Activated CD4-positive, alpha-beta T cell treated with anti-CD3 and anti-CD28 coated beads, Interleukin-2, amount 10 ng/mL, durations not matched to agents 24 days and 14 days (primary cell): Measurements from ENCODE around the gene PPP1R14D. TPM values are rescaled to one million over a fixed set of nuclear protein-coding genes. Genes with fewer than 3 reads are reported as not detected.

ENCODE experiments used
- DNase-seq: peaks from one replicate; pipeline ENCODE4 v3.0.0; 2022
- H3K27ac Mint-ChIP-seq: one replicate; pipeline ENCODE4 v1.8.0; 2022; ENCODE audit warnings: mild to moderate bottlenecking, mixed read lengths
- H3K27me3 Mint-ChIP-seq: one replicate; pipeline ENCODE4 v1.8.0; 2022; ENCODE audit warnings: mixed read lengths
- H3K36me3 Mint-ChIP-seq: one replicate; pipeline ENCODE4 v1.8.0; 2022; ENCODE audit warnings: low read depth, mild to moderate bottlenecking, mixed read lengths
- H3K4me1 Mint-ChIP-seq: one replicate; pipeline ENCODE4 v1.8.0; 2021; ENCODE audit warnings: mixed read lengths
- H3K4me3 Mint-ChIP-seq: one replicate; pipeline ENCODE4 v1.8.0; 2022; ENCODE audit warnings: mild to moderate bottlenecking, moderate library complexity, mixed read lengths
- H3K9me3 Mint-ChIP-seq: one replicate; pipeline ENCODE4 v1.8.0; 2021; ENCODE audit warnings: mixed read lengths
- intact Hi-C: fragments of 100-400 bp; cut with micrococcal nuclease; formaldehyde crosslinking; loops from one replicate; pipeline ENCODE4 v1.15.1; 2023
- total RNA-seq: library from RNA; stranded (reverse); gene quantifications from 2 replicates; pipeline ENCODE4 v1.2.3, GENCODE V29; 2022

PPP1R14D gene
- total RNA-seq, 1 donor from 2014 or later: not detected

DNA sequence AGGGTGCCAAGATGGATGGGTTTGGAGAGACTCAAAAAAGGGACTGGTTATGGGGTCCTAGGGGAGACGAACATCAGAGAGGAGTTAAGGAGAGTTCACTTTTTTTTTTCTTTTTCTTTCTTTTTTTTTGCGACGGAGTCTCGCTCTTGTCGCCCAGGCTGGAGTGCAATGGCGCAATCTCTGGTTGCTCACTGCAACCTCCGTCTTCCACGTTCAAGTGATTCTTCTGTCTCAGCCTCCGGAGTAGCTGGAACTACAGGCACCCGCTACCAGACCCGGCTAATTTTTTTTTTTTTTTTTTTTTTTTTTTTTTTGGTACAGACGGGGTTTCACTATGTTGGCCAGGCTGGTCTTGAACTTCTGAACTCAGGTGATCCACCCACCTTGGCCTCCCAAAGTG is 16.5 kb upstream of the PPP1R14D start:
- Mint-ChIP-seq H3K9me3 (no peaks in the 10 kb centered on the region), H3K27me3 (peaks cover 19% of the 10 kb centered on the region), H3K36me3 (peaks cover 3% of the 10 kb centered on the region), H3K4me3 (peak overlapping the region; percentile 90), H3K4me1 (peaks cover 27% of the 10 kb centered on the region), H3K27ac (peak overlapping the region; percentile 18)
- DNase-seq: no peak
- intact Hi-C loops: no loop called here

- Mint-ChIP-seq H3K4me3 (peak overlapping the region; percentile 90), H3K36me3 (peaks cover 3% of the 10 kb centered on the region), H3K9me3 (no peaks in the 10 kb centered on the region), H3K27me3 (peaks cover 19% of the 10 kb centered on the region), H3K27ac (peak overlapping the region; percentile 18), H3K4me1 (peaks cover 27% of the 10 kb centered on the region)
- DNase-seq: no peak
- intact Hi-C loops: loop anchor here (1.0 kb wide), 1 partner anchor 48 kb away; no protein-coding TSS in a partner anchor
Observed at GRCh38 chr15:40844696-40845030, 16.2 kb upstream of the PPP1R14D start.

DNA sequence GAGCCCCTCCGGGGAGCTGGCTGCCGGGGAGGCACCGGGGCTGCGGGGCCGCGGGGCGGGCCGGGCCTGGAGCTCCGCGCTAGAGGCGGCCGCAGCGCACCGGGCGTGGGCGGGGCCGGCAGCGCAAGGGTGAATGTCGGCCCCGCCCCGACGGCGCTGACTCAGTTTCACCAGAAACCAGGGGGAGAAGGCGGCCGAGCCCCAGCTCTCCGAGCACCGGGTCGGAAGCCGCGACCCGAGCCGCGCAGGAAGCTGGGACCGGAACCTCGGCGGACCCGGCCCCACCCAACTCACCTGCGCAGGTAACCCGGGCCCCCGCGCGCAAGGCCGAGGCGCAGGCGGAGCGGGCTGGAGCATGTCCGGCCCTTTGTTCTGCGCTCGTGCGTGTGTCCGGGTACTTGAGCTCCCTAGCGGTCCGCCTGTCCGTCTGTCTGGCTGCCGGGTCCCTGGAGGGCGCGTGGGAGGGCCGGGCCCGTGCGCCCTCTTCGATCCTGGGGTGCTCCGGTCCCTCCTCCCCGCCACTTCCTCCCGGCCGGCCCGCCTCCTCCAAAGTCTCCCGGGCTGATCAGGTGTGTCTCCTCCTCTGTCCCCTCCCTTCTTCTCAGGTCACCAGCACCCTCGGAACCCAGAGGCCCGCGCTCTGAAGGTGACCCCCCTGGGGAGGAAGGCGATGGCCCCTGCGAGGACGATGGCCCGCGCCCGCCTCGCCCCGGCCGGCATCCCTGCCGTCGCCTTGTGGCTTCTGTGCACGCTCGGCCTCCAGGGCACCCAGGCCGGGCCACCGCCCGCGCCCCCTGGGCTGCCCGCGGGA is 15.6 kb upstream of the PPP1R14D start, which contains the start of gene SPINT1:
Gene SPINT1 (plus strand): TSS at position 164 of the 811 bp plus-strand sequence. CDS start 507 bp downstream, at position 671.
- DNase-seq: peak; percentile 81
- Mint-ChIP-seq H3K9me3 (no peaks in the 10 kb centered on the region), H3K27ac (peak within 1 kb of the TSS; percentile 56), H3K36me3 (peaks cover 3% of the 10 kb centered on the region), H3K27me3 (peaks cover 19% of the 10 kb centered on the region), H3K4me3 (peak within 1 kb of the TSS; percentile 90), H3K4me1 (peaks cover 27% of the 10 kb centered on the region)
- intact Hi-C loops: loop anchor here (1.0 kb wide), 1 partner anchor 48 kb away; no protein-coding TSS in a partner anchor

DNA sequence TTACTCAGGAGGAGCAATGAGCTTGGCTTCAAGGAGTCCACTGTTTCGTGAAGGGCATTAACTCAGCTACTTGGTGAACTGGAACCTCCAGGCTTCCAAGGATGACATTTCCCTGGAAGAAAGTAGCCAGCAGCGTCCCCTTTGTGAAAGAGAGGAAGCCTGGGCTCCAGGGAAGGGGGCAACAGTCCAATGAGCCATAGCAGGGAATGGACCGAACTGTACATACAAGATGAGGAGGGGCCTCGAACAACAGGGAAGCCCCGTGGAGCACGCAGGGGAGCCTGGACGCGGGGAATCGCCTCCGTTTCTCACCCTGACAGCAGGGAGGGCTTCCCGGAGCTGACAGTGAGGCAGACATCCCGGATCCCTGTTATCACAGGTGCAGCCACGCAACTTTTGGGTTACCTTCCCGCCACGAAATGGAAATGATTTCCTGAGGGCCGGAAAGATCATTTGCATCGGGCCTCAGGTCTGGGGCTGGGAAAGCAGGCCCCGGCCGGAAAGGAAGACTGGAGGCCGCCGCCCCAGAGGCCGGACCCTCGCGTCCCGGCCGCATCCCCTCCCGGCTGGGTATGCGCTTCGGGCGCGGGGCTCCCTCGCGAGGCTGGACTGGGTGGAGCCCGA is 14.9 kb upstream of the PPP1R14D start:
- H3K9me3 Mint-ChIP-seq: no peaks in the 10 kb centered on the region
- peaks cover 19% of the 10 kb centered on the region for H3K27me3 Mint-ChIP-seq
- H3K27ac Mint-ChIP-seq: peak overlapping the region; percentile 56
- intact Hi-C loops: no loop called here
- peaks cover 27% of the 10 kb centered on the region for H3K4me1 Mint-ChIP-seq
- peaks cover 3% of the 10 kb centered on the region for H3K36me3 Mint-ChIP-seq
- no peak for DNase-seq
- peak overlapping the region; percentile 79 for H3K4me3 Mint-ChIP-seq

GRCh38 chr15:40841741-40842140 is 13.2 kb upstream of the PPP1R14D start:
- DNase-seq: no peak
- no peak overlapping the region for H3K27ac Mint-ChIP-seq
- intact Hi-C loops: no loop called here
- H3K4me1 Mint-ChIP-seq: peaks cover 14% of the 10 kb centered on the region
- H3K27me3 Mint-ChIP-seq: peaks cover 19% of the 10 kb centered on the region
- H3K9me3 Mint-ChIP-seq: no peaks in the 10 kb centered on the region
- H3K4me3 Mint-ChIP-seq: no peak overlapping the region
- peaks cover 3% of the 10 kb centered on the region for H3K36me3 Mint-ChIP-seq

GRCh38 chr15:40838756-40839155 is 10.2 kb upstream of the PPP1R14D start:
- no peak for DNase-seq
- H3K4me3 Mint-ChIP-seq: no peak overlapping the region
- no peaks in the 10 kb centered on the region for H3K4me1 Mint-ChIP-seq

GRCh38 chr15:40836020-40836419 is 7.5 kb upstream of the PPP1R14D start:
- intact Hi-C loops: no loop called here

More at GRCh38 chr15:40838756-40839155, 10.2 kb upstream of the PPP1R14D start:
- no peaks in the 10 kb centered on the region for H3K9me3 Mint-ChIP-seq
- no peaks in the 10 kb centered on the region for H3K36me3 Mint-ChIP-seq
- peaks cover 16% of the 10 kb centered on the region for H3K27me3 Mint-ChIP-seq
- intact Hi-C loops: no loop called here
- H3K27ac Mint-ChIP-seq: no peak overlapping the region

GRCh38 chr15:40832903-40833302 is 4.4 kb upstream of the PPP1R14D start:
- no peaks in the 10 kb centered on the region for H3K36me3 Mint-ChIP-seq

More at GRCh38 chr15:40836020-40836419, 7.5 kb upstream of the PPP1R14D start:
- Mint-ChIP-seq H3K4me3 (no peak overlapping the region), H3K4me1 (no peaks in the 10 kb centered on the region), H3K27ac (no peak overlapping the region), H3K27me3 (peaks cover 3% of the 10 kb centered on the region), H3K9me3 (no peaks in the 10 kb centered on the region), H3K36me3 (no peaks in the 10 kb centered on the region)
- no peak for DNase-seq

DNA sequence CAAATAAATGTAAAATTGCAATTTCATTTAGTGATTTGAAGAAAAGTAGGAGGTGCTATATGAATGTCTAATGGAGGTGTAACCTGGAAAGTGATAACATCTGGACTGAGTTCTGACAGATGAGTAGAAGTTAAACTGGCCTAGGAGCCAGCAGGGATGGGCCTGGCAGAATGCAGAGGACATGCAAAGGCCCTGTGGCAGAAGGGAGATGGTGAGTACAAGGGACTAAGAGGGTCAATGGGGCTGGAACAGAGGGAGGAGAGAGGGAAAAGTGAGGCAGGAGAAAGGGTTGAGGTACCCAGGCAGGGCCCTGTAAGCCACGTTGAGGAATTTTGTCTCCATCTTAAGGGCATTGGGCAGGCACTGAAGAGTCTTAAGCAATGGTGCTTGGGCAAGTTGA is 3.4 kb upstream of the PPP1R14D start:
- H3K27me3 Mint-ChIP-seq: peaks cover 2% of the 10 kb centered on the region
- no peaks in the 10 kb centered on the region for H3K36me3 Mint-ChIP-seq
- intact Hi-C loops: no loop called here
- no peak overlapping the region for H3K4me3 Mint-ChIP-seq
- H3K9me3 Mint-ChIP-seq: no peaks in the 10 kb centered on the region
- no peak for DNase-seq
- H3K27ac Mint-ChIP-seq: no peak overlapping the region
- H3K4me1 Mint-ChIP-seq: no peaks in the 10 kb centered on the region

More at GRCh38 chr15:40832903-40833302, 4.4 kb upstream of the PPP1R14D start:
- DNase-seq: no peak
- Mint-ChIP-seq H3K27ac (no peak overlapping the region), H3K4me3 (no peak overlapping the region), H3K9me3 (no peaks in the 10 kb centered on the region), H3K4me1 (no peaks in the 10 kb centered on the region), H3K27me3 (peaks cover 2% of the 10 kb centered on the region)
- intact Hi-C loops: no loop called here

- Mint-ChIP-seq H3K27me3 (peaks cover 4% of the 10 kb centered on the region), H3K4me1 (no peaks in the 10 kb centered on the region), H3K36me3 (no peaks in the 10 kb centered on the region), H3K27ac (no peak overlapping the region), H3K9me3 (no peaks in the 10 kb centered on the region), H3K4me3 (no peak overlapping the region)
- DNase-seq: no peak
- intact Hi-C loops: no loop called here
Observed at GRCh38 chr15:40830884-40831283, 2.4 kb upstream of the PPP1R14D start.

GRCh38 chr15:40829115-40829514 is 607 bp upstream of the PPP1R14D start:
- Mint-ChIP-seq H3K36me3 (no peaks in the 10 kb centered on the region), H3K4me3 (no peak overlapping the region), H3K4me1 (no peaks in the 10 kb centered on the region), H3K9me3 (no peaks in the 10 kb centered on the region), H3K27ac (no peak overlapping the region), H3K27me3 (peaks cover 5% of the 10 kb centered on the region)
- intact Hi-C loops: no loop called here
- no peak for DNase-seq

DNA sequence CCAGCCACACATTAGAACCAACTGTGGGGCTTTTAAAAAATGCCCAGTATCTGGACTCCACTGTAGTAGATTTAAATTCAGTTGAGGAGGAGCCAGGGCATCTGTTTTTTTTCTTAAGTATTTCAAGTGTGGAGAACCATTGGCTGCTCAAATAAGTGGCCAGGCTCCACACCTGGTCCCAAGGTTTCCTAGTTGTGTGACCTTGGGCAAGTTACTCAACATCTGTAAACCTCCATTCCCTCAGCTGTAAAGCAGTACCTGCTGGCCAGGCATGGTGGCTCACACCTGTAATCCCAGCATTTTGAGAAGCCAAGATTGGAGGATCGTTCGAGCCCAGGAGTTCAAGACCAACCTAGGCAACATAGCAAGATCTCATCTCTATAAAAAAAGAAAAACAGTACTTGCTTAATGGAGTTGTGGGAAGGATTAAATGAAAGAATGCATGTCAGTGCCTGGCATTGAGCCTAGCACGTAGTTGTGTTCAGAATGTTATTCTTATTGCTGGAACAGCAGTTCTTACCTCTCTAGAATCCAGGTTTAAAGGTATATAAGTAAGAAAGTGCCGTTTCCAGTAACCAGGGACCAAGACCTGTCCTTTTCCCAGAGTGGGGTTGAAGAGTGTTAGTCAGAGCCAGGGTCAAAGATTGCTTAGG is 2.0 kb downstream of the PPP1R14D start:
- H3K27ac Mint-ChIP-seq: no peak overlapping the region
- intact Hi-C loops: no loop called here
- H3K4me3 Mint-ChIP-seq: no peak overlapping the region
- H3K36me3 Mint-ChIP-seq: no peaks in the 10 kb centered on the region
- H3K27me3 Mint-ChIP-seq: peaks cover 5% of the 10 kb centered on the region
- DNase-seq: no peak
- H3K4me1 Mint-ChIP-seq: no peaks in the 10 kb centered on the region
- H3K9me3 Mint-ChIP-seq: no peaks in the 10 kb centered on the region

DNA sequence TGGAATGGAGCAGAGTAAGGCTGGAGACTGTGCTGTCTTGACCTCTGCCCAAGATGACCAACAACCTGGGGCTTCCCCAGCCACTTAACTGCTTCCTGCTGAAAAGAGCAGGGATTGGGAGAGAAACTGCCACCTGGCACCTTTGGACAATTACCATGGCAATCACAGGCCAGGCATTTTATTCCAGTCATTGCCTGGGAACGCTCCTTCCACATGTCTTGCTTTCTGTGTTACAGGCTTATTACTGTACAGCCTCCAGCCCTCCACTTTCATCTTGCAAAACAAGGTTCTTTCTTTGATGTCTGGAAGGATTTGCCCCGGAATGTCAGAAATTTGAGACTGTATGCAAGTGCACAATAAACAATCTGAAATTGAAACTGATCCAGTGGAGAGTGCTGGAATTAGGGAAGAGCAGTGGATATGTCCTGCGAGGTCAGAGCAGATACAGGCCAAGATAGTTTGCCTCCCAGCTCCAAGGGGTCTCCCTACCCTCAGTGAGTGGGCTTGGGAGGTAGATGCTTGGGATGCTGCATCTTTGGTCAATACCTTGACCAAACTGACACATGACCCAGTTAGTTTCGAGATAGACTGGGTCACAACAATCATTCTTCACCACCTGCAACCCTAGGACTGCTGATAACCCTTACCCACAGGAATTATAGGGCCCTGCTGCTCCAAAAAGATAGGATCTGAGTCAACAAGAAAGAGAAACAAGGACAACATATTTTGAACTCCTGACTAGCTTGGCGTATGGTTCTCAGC is 2.7 kb downstream of the PPP1R14D start:
- H3K4me1 Mint-ChIP-seq: no peaks in the 10 kb centered on the region
- H3K27ac Mint-ChIP-seq: no peak overlapping the region
- peaks cover 3% of the 10 kb centered on the region for H3K27me3 Mint-ChIP-seq
- intact Hi-C loops: no loop called here
- H3K4me3 Mint-ChIP-seq: no peak overlapping the region
- no peaks in the 10 kb centered on the region for H3K9me3 Mint-ChIP-seq
- H3K36me3 Mint-ChIP-seq: no peaks in the 10 kb centered on the region
- DNase-seq: no peak
